ENCODE results near the gene LIX1L.
"Not testable (repeated sequence)": the region's sequence is repeated elsewhere in the genome, so short reads cannot be mapped to it uniquely, and the experiment has no call there.

Gene LIX1L

GRCh38 chr1:145962157-145963102 lies 4.6 kb upstream of the LIX1L start:
- DNase-seq, result peak; percentile 22 to 61

- peak; percentile 23 to 88 for DNase-seq
These were observed 3.8 kb upstream of the LIX1L start for GRCh38 chr1:145961425-145962156.

- DNase-seq, result peak; percentile 42 to 61
These were observed 3.2 kb upstream of the LIX1L start for GRCh38 chr1:145961109-145961424.

- peak; percentile 64 to 93 for DNase-seq
These were observed 2.8 kb upstream of the LIX1L start for GRCh38 chr1:145960468-145961108.

DNA sequence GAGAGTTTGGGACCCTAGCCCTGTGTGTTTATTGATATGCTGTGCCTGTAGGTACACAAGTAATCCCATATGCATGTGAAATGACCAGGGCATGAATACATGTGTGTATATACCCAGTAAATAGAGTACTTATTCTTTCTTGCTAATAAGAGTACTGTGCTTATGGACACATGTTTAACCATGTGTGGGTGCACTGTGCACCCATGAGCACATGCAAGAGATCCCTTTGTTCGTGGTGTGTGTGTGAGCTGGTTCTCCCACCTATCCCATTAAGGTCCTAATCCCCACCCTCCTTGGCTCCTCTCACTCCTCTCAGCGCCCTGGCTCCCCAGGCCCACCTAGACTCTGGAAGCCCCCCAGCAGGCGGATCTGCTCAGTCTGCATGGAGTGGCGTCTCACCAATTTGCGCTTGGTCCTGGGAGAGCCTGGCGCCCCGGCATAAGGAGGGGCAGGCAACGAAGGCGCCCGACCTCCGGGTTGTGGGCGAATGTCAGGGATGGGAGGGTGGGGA lies 2.2 kb upstream of the LIX1L start:
- DNase-seq, result peak in 1 of 2 experiments; percentile 52

- DNase-seq, result no peak
These were observed 1.5 kb upstream of the LIX1L start for GRCh38 chr1:145959333-145959732.

- no peak for DNase-seq
These were observed 917 bp upstream of the LIX1L start for GRCh38 chr1:145958734-145959133.

- DNase-seq, result peak in 1 of 2 experiments; percentile 48
These were observed 905 bp downstream of the LIX1L start for GRCh38 chr1:145956781-145957442.

DNA sequence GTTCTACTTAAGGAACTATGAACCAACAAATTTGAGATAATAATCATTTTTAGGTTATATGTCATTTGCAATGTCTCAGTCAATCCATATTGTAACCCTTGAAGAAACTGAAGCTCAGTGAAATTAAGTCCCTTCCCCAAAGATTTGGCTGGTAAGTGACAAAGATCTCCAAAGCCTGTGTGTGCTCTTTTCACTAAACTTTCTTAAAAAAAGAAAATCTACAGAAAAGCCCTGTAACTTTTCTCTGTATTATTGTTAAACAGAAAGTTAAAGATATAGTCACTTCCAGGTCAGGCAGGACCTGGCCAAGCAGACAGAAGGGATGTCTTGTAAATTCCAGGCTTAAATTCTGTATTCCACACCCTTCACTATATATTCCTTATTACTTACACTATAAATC lies 1.5 kb downstream of the LIX1L start:
- DNase-seq, result no peak

DNA sequence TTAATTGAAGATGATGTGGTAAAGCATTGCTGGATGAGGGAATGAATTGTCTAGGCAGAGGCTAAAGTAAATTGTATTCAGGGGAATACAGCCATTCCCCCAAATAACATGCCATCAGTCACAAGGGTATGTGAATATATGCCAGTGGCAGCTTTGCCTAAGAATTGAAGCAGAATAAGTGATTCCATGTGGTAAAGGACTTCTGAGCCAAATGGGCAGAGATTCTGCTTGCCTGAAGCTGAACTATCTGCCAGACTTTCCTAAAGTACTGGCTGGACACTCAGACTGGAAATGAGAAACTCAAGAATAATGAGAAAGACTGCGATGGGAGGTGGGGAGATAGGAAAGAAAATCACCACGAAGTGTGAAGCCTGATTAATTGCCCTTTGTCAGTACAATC lies 2.4 kb downstream of the LIX1L start:
- no peak for DNase-seq

- no peak for DNase-seq
These were observed 4.0 kb downstream of the LIX1L start for GRCh38 chr1:145953861-145954260.

- no peak for DNase-seq
These were observed 4.9 kb downstream of the LIX1L start for GRCh38 chr1:145952903-145953302.

DNA sequence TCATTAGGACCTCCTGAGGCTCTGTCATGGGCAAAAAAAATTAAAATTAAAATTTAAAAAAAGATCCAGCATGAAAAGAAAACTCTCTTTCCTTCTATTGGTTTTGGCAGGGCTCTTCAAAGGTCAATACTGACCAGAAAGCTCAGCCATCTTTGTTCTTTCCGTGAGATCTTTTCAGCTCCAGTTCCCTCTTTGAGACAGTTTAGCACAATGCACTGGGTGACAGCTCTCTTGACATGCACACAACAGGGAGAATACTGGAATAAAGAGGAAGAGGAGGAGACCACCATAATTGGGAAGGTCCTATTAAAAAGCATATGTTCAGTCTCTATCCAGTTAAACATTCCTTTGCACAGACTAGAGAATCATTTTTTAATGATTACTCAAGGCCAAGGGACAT lies 6.3 kb downstream of the LIX1L start:
- DNase-seq, result no peak

DNA sequence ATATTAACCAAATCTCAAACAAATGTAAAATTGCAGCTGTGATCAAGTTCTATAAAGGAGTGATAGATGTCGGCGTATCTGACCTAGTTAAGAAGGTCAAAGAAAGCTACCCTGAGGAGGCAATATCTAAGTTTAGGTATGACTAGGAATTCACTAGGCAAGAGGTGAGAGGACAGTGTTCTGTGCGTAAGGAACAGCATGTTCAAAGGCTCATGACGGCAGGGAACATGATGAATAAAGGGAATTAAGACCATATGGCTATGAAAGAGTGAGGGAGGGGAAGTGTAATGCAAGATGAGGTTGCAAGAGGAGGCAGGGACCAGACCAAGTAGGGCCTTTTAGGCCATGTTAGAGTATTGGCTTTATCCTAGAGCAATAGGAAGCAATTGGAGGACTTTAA lies 8.6 kb downstream of the LIX1L start:
- no peak for DNase-seq

GRCh38 chr1:145947551-145947950 lies 10.3 kb downstream of the LIX1L start:
- DNase-seq, result no peak

DNA sequence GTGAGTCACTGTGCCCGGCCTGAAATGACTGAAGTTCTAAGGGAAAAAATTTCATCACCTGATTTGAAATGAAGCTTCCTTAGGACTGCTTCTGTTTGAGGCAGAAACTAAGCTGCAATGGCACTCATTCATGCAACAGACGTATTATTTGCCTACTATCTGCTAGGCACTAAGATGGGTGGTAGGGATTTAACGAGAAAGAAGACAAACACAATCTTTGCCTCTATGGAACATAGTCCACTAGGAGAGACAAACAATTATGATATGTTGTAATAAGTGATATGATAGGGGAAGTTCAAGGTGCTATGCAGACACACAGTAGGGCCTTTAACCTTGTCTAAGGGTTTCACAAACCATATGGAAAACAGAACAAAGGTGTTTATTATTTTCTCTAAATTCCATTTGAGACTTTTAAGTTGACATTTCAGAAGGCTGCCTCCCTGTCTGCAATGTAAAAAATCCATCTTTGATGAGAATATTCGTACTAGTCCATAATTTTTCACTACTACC lies 11.3 kb downstream of the LIX1L start:
- no peak for DNase-seq

- DNase-seq, result no peak
These were observed 13.3 kb downstream of the LIX1L start for GRCh38 chr1:145944532-145944931.

- DNase-seq, result no peak
These were observed 14.9 kb downstream of the LIX1L start for GRCh38 chr1:145942871-145943270.

DNA sequence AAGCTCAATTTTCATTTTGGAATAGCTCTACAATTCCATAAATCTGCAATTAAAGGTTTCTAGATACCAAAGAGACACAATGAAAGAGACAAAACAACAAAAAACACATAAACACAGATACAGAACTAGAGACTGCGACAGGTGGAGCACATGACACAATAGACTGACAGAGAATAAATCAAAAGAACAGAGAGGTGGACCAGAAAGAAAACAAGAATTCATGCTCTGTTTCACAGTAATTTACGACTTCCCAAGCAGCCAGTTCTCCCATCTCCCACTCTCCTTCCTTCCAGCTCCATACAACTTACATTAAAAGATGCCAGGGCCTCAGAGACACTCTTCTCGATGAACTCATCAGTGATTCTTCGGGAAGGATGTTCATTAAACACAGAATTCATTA lies 15.4 kb downstream of the LIX1L start:
- no peak for DNase-seq

DNA sequence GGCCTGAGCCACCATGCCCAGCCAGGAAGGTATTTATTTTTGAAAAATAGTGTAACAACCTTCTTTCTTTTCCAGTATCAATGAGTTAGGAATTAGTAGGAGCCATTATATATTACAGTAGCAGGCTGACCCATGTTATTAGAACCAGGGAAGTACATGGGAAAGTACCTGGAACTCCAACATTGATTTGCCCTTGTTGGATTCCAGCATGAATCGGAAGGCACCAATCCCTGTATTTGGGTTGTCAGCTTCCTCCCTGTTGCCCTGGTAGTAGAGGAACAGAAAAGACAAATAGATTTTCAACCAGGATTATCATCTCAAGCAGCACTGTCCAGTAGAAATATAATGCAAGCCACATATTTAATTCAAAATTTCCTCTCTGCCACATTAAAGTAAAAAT lies 20.4 kb downstream of the LIX1L start:
- DNase-seq, result no peak

DNA sequence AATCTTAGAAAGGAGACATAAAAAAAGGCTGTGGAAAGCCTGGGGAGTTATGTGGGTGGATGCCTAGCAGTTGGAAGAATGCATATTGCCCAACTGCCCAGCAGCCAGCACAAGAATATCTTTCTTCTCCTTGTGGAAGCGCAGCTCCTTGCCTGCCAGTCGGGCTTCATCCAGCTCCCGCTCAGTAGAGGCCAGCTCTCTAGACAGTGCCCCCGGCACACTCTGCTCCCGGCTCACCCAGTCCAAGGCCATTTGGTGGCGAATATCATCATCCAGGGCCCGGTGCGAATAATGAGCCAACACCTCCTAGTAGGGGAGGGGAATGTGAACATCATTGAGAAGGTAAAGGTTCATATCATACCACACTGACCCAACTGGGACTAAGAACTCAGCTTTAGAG lies 21.6 kb downstream of the LIX1L start:
- DNase-seq, result no peak

- DNase-seq, result no peak
These were observed 22.1 kb downstream of the LIX1L start for GRCh38 chr1:145935708-145936107.

- not testable (repeated sequence) for DNase-seq
These were observed 25.3 kb downstream of the LIX1L start for GRCh38 chr1:145932522-145933009.

Measured in NCI-H526 (cell line).